Smooth muscle cell (in vitro differentiated cells): Measurements from ENCODE around the gene TSHR. TPM values are rescaled to one million over a fixed set of nuclear protein-coding genes. Genes with fewer than 3 reads are reported as not detected.

Experiments
- DNase-seq: peaks from one replicate; lab custom pipeline; 2025; ENCODE audit not compliant: unreplicated experiment; lab: John Stamatoyannopoulos, UW
- H2AFZ ChIP-seq: fragments of 200-600 bp; sonication (generic); 2 replicates; pipeline ENCODE4 v1.6.0; 2016; ENCODE audit warnings: antibody characterized with exemption, low read depth, mild to moderate bottlenecking
- H3F3A ChIP-seq: fragments of 200-600 bp; sonication (generic); 2 replicates; pipeline ENCODE4 v1.6.0; 2017; ENCODE audit warnings: antibody characterized with exemption, low read depth
- H3K27ac ChIP-seq: fragments of 200-600 bp; sonication (generic); 2 replicates; pipeline ENCODE4 v1.5.1; 2016; ENCODE audit warnings: low read depth, mild to moderate bottlenecking
- H3K27me3 ChIP-seq: fragments of 200-600 bp; sonication (generic); 2 replicates; pipeline ENCODE4 v1.6.1; 2016; ENCODE audit warnings: low read depth, mild to moderate bottlenecking
- H3K36me3 ChIP-seq: fragments of 200-600 bp; sonication (generic); 2 replicates; pipeline ENCODE4 v1.5.1; 2016; ENCODE audit warnings: low read depth
- H3K4me1 ChIP-seq: fragments of 200-600 bp; sonication (generic); 2 replicates; pipeline ENCODE4 v1.5.1; 2016; ENCODE audit warnings: low read depth
- H3K4me2 ChIP-seq: fragments of 200-600 bp; sonication (generic); 2 replicates; pipeline ENCODE4 v1.6.0; 2016; ENCODE audit warnings: mild to moderate bottlenecking
- H3K4me3 ChIP-seq: fragments of 200-600 bp; sonication (generic); 2 replicates; pipeline ENCODE4 v1.5.1; 2016; ENCODE audit warnings: mild to moderate bottlenecking
- H3K79me2 ChIP-seq: fragments of 200-600 bp; sonication (generic); 2 replicates; pipeline ENCODE4 v1.6.0; 2016; ENCODE audit warnings: low read depth, mild to moderate bottlenecking
- H3K9ac ChIP-seq: fragments of 200-600 bp; sonication (generic); 2 replicates; pipeline ENCODE4 v1.6.0; 2016; ENCODE audit warnings: low read depth
- H3K9me3 ChIP-seq: fragments of 200-600 bp; sonication (generic); replicated peaks from 2 replicates; pipeline ENCODE4 v1.5.1; 2016; ENCODE audit warnings: low read depth
- H4K20me1 ChIP-seq: fragments of 200-600 bp; sonication (generic); 2 replicates; pipeline ENCODE4 v1.6.0; 2016; ENCODE audit warnings: low read depth
- WGBS: methylation state at CpG from one replicate; pipeline ENCODE4 v1.1.7; 2016; ENCODE audit warnings: low lambda C conversion rate; 5-methylcytosine and 5-hydroxymethylcytosine counted together
- polyA plus RNA-seq: library from polyadenylated mRNA; unstranded; fragments of >200 nt; fragmentation: Nextera tagmentation; extraction: Ambion mirVana; gene quantifications from 2 replicates; pipeline ENCODE4 v1.2.1, GENCODE V29; 2016
- total RNA-seq: library from RNA; depleted of rRNA; stranded (reverse); fragments of >200 nt; gene quantifications from 2 replicates; pipeline ENCODE4 v1.2.3, GENCODE V29; 2014
- TF ChIP-seq, protein P1 (sequence below): fragments of 200-600 bp; sonication (generic); IDR thresholded peaks from 2 replicates; pipeline ENCODE4 v1.5.1; 2017; ENCODE audit warnings: borderline replicate concordance, mild to moderate bottlenecking, antibody characterized with exemption; ENCODE audit not compliant: insufficient read depth, poor library complexity, severe bottlenecking

The TSHR gene
- total and polyA plus RNA-seq, 2 experiments from 2014 or later = not detected

GRCh38 chr14:81162941-81163340 lies 207.5 kb downstream of the TSHR start:
- Histone ChIP-seq H2AFZ (no peak overlapping the region), H3K9ac (no peak overlapping the region), H4K20me1 (no peaks in the 10 kb centered on the region), H3K79me2 (no peaks in the 10 kb centered on the region), H3K4me2 (no peak overlapping the region), H3K27me3 (no peaks in the 10 kb centered on the region), H3F3A (no peaks in the 10 kb centered on the region), H3K27ac (no peak overlapping the region), H3K9me3 (no peaks in the 10 kb centered on the region), H3K36me3 (no peaks in the 10 kb centered on the region), H3K4me3 (no peak overlapping the region), H3K4me1 (no peaks in the 10 kb centered on the region)
- WGBS = 56% methylated on average over 3 of the region's 3 CpGs
- DNase-seq = no peak
- TF ChIP-seq, protein P1, sequence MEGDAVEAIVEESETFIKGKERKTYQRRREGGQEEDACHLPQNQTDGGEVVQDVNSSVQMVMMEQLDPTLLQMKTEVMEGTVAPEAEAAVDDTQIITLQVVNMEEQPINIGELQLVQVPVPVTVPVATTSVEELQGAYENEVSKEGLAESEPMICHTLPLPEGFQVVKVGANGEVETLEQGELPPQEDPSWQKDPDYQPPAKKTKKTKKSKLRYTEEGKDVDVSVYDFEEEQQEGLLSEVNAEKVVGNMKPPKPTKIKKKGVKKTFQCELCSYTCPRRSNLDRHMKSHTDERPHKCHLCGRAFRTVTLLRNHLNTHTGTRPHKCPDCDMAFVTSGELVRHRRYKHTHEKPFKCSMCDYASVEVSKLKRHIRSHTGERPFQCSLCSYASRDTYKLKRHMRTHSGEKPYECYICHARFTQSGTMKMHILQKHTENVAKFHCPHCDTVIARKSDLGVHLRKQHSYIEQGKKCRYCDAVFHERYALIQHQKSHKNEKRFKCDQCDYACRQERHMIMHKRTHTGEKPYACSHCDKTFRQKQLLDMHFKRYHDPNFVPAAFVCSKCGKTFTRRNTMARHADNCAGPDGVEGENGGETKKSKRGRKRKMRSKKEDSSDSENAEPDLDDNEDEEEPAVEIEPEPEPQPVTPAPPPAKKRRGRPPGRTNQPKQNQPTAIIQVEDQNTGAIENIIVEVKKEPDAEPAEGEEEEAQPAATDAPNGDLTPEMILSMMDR = no peak

- no peaks in the 10 kb centered on the region for H3K79me2 ChIP-seq
- WGBS = 0% methylated on average over 1 of the region's 1 CpG
- H3K27ac ChIP-seq = no peak overlapping the region
- DNase-seq = no peak
- H3K4me2 ChIP-seq = no peak overlapping the region
- H3K9me3 ChIP-seq = no peaks in the 10 kb centered on the region
- TF ChIP-seq, protein P1 = peak; percentile 54
- no peak overlapping the region for H2AFZ ChIP-seq
- no peaks in the 10 kb centered on the region for H3F3A ChIP-seq
- H3K9ac ChIP-seq = no peak overlapping the region
- H3K4me1 ChIP-seq = no peaks in the 10 kb centered on the region
- no peaks in the 10 kb centered on the region for H3K27me3 ChIP-seq
- no peaks in the 10 kb centered on the region for H4K20me1 ChIP-seq
- no peak overlapping the region for H3K4me3 ChIP-seq
- H3K36me3 ChIP-seq = no peaks in the 10 kb centered on the region
These were observed 208.8 kb downstream of the TSHR start for GRCh38 chr14:81164167-81164774.

GRCh38 chr14:81165188-81165587 lies 209.8 kb downstream of the TSHR start:
- no peak overlapping the region for H3K4me3 ChIP-seq
- TF ChIP-seq, protein P1 = no peak

DNA sequence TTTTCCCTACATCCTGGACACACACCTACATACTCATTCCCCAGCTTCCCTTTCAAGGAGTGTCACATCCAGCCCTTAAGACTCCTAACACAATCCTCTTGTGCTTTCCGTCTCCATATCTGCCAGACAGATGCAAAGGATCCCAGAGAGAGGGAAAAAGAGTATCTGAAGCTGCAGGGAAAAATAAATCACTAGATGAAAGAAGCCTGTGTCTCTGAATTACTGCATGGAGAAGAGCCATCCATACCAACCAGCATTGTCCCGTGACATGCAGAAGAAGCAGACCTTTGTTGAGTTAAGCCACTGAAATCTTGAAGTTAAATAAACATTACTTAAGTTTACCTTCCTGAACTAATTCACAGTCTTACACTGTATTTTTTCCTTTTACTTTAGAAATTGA lies 210.7 kb downstream of the TSHR start:
- no peak for DNase-seq
- no peaks in the 10 kb centered on the region for H3K9me3 ChIP-seq
- no peaks in the 10 kb centered on the region for H3F3A ChIP-seq
- no peaks in the 10 kb centered on the region for H3K27me3 ChIP-seq
- H2AFZ ChIP-seq = no peak overlapping the region
- no peak overlapping the region for H3K4me3 ChIP-seq
- WGBS = 82% methylated on average over 2 of the region's 2 CpGs
- no peaks in the 10 kb centered on the region for H4K20me1 ChIP-seq
- TF ChIP-seq, protein P1 = no peak
- no peak overlapping the region for H3K4me2 ChIP-seq
- no peak overlapping the region for H3K9ac ChIP-seq
- H3K27ac ChIP-seq = no peak overlapping the region
- no peaks in the 10 kb centered on the region for H3K79me2 ChIP-seq
- no peaks in the 10 kb centered on the region for H3K36me3 ChIP-seq
- peaks cover 5% of the 10 kb centered on the region for H3K4me1 ChIP-seq

More at GRCh38 chr14:81165188-81165587, 209.8 kb downstream of the TSHR start:
- no peak overlapping the region for H3K4me2 ChIP-seq
- H3K9me3 ChIP-seq = no peaks in the 10 kb centered on the region
- no peak for DNase-seq
- no peak overlapping the region for H3K9ac ChIP-seq
- H3K36me3 ChIP-seq = no peaks in the 10 kb centered on the region
- no peaks in the 10 kb centered on the region for H3F3A ChIP-seq
- H4K20me1 ChIP-seq = no peaks in the 10 kb centered on the region
- H3K79me2 ChIP-seq = no peaks in the 10 kb centered on the region
- H2AFZ ChIP-seq = no peak overlapping the region
- H3K4me1 ChIP-seq = peaks cover 5% of the 10 kb centered on the region
- H3K27ac ChIP-seq = no peak overlapping the region
- WGBS = 73% methylated on average over 4 of the region's 4 CpGs
- H3K27me3 ChIP-seq = no peaks in the 10 kb centered on the region
